IPS-NIHi7 (cell line): ENCODE measurements around the gene YJU2.
"Not testable (repeated sequence)": the region's sequence is repeated elsewhere in the genome, so short reads cannot be mapped to it uniquely, and the experiment has no call there.

Source experiments
- DNase-seq: peaks from one replicate; pipeline ENCODE4 v3.0.0; 2012; ENCODE audit warnings: mixed read lengths; ENCODE audit errors: extremely low spot score

The YJU2 gene

GRCh38 chr19:4267901-4268815 is 21.3 kb downstream of the YJU2 start:
- no peak for DNase-seq

GRCh38 chr19:4268816-4269430 is 22.0 kb downstream of the YJU2 start:
- no peak for DNase-seq

- no peak for DNase-seq
Observed at GRCh38 chr19:4272894-4273293, 26.0 kb downstream of the YJU2 start.

DNA sequence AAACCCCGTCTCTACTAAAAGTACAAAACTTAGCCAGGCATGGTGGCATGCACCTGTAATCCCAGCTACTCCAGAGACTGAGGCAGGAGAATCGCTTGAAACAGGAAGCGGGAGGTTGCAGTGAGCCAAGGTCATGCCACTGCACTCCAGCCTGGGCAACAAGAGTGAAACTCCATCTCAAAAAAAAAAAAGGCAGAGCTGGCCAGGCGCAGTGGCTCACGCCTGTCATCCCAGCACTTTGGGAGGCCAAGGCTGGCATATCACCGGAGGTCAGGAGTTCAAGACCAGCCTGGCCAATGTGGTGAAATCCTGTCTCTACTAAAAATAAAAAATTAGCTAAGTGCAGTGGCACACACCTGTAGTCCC is 27.4 kb downstream of the YJU2 start:
- not testable (repeated sequence) for DNase-seq

DNA sequence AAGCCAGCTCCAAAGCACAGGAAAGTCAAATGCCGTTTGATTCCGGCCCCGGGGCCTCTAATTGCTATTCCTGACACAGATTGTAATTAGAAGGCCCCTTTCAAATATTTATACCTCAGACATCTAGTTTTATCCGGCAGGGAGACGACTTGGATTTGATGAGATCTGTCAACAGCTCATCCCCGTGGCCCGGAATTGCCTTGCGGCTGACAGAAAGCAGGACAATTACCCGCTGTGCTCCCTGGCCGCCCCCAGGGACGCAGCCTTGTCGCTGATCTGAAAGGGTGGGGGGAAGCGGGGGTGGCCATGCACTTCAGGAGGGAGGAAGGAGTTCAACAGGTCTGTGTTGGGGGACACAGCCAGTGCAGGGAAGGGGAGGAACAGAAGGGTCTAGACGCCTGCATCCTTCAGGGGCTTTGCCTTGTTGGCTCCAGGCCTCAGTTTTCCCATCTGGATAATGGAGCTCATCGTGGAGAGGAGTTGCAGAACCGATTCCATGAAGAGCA is 30.4 kb downstream of the YJU2 start:
- DNase-seq, result no peak

DNA sequence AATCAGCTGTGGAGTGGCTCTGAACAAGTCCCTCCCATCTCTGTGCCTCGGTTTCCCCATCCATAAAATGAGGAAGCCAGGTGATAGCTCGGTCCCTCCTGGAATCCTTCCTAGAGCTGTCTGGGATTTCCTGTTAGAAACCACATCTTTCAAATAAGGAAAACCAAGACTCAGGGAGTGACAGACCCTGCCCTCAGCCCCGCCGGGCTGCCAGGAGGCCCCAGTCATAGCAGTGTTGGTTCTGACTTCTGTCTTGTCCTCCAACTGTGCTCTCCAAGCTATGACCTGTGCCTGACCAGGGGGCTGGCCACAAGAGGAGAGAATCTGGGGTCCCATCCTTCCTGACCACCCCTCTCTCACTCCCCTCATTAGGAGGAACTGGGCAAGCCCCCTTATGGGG is 31.1 kb downstream of the YJU2 start:
- DNase-seq, result no peak

DNA sequence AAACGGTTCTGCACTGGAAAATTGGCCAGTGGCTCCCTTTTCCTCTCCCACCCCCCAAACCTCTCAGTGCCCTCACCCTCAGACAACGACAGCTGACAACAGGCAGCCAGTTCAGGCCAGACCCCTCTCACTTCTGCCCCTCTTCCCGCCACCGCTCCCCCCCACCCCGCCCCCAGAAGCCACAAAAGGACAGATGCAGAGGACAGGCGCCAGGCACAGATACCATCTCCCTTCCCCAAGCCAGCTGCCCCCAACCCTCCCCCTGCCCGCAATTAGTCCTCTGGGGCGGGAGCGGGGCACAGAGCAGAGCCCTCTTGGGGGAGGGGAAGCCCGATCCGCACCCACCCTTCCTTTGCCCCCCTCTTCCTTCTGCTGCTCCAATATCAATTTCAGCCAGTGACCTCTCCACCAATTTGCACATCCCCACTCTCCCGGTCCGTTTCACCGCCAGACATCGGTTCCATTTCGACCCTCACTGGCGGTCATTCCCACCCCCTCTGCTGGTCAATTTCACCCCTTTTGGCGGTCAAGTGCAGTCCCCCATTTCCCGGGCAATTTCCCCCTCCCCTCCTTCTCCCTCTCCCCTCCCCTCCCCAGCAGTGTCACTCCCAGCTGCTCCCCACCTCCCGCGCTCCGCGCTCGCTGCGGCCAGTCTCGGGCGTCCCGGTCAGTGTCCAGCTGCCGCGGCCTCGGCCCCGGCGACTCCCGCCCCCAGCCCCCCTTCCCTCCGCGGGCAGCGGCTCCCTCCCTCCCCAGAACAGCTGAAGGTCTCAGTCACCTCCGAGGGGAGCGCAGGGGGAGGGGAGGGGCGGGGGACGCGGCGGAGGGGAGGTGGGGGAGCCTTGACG is 31.8 kb downstream of the YJU2 start, which contains the start of gene SHD:
TSS of gene SHD (plus strand) at position 848 of the 848 bp plus-strand sequence. CDS start 798 bp downstream, outside the sequence.
- peak; percentile 58 for DNase-seq

- no peak for DNase-seq
Observed at GRCh38 chr19:4279267-4279529, 32.3 kb downstream of the YJU2 start.

DNA sequence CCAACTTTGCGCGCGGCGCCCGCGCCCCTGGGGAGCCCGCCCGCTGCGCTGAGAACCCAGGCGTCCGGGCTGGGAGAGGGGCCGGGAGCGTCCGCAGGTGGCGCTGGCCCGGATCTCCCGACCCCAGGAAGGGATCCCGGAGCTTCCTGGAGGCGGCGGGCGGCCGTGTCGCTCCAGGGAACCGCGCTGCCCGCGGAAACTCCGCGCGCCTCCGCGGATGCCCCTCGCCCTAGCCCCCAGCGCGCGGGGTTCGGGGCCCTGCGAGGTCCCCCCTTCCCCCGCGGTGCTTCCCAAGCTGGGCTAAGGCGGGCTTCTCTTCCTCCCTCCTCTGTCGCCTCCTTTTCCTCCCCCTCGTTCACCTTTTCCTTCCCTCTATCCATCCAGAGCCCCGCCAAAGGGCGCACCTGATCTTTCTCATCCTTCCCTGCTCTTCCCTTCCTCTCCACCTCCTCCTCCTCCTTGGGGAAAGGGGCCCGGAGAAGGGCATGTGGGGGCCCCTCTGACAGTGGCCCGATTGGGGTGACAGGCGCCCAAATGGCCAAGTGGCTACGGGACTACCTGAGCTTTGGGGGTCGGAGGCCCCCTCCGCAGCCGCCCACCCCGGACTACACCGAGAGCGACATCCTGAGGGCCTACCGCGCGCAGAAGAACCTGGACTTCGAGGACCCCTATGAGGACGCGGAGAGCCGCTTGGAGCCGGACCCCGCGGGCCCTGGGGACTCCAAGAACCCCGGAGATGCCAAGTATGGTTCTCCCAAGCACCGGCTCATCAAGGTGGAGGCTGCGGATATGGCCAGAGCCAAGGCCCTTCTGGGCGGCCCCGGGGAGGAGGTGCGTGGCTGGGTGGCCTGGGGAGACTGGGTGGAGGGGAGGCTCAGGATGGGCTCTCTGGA is 32.9 kb downstream of the YJU2 start:
- DNase-seq, result no peak

- peak; percentile 99 for DNase-seq
Observed at GRCh38 chr19:4284176-4284958, 37.5 kb downstream of the YJU2 start.

DNA sequence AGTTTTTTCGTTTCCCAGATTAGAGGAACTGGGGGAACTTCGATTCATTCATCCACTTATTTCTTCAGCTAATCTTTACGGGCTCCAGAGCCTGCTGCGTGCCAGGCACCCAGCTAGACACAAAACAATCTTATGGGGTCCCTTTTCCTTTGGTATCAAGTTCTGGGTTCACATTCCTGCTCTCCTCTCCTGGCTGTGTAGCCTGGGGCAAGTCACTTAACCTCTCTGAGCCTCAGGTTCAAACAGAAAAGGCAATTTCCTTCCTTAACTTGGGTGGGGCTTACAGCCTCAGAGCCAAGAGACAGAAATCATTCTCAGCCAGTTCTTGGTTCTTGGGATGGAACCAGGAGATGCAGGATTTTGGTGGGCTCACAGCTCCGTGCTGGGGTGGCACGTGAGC is 38.1 kb downstream of the YJU2 start:
- DNase-seq, result no peak

DNA sequence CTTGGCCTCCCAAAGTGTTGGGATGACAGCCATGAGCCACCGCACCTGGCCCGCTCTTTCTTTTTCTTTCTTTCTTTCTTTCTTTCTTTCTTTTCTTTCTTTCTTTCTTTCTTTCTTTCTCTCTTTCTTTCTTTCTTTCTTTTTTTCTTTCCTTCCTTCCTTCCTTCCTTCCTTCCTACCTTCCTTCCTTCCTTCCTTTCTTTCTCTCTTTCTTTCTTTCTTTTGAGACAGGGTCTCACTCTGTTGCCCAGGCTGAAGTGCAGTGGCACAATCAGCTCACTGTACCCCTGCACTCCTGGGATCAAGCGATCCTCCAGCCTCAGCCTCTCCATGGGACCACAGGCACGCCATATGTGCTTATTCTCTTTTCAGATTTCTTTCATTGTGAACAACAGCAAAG is 39.3 kb downstream of the YJU2 start:
- not testable (repeated sequence) for DNase-seq

DNA sequence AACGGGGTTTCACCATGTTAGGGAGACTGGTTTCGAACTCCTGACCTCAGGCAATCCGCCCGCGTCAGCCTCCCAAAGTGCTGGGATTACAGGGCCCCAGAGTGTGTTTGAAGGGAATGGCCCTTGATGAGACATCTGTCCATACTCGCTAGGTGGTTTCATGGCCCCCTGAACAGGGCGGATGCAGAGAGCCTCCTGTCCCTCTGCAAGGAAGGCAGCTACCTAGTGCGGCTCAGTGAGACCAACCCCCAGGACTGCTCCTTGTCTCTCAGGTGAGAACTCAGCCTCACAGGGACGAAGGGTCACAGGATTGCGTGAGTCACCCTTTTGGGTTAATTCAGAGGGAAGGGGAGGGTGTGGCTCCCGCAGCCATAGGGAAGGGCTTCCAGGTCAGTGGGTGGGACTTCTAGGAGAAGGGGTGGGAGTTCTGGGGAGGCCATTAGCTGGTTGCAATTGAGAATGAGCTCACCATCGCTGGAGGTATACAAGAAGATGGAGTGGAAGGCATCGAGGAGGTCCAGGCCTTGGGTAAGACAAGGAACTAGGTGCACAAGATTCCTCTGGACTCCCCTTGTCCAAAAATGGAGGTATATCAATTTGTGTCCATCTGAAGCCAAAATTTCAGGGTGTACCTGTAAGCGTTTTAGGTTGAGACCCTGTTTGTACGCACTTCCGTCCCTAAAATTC is 41.4 kb downstream of the YJU2 start:
- DNase-seq, result peak; percentile 60

- DNase-seq, result no peak
Observed at GRCh38 chr19:4291184-4291732, 44.4 kb downstream of the YJU2 start.

- no peak for DNase-seq
Observed at GRCh38 chr19:4292515-4292914, 45.6 kb downstream of the YJU2 start.

- no peak for DNase-seq
Observed at GRCh38 chr19:4294389-4294788, 47.5 kb downstream of the YJU2 start.

GRCh38 chr19:4295972-4296771 is 49.3 kb downstream of the YJU2 start:
- DNase-seq, result peak; percentile 41

GRCh38 chr19:4297901-4298809 is 51.3 kb downstream of the YJU2 start:
- DNase-seq, result no peak
